Rectal smooth muscle tissue (tissue), 1 donor: ENCODE measurements around the gene TFDP2.

Experiments
- H3K27ac ChIP-seq: one replicate; pipeline ENCODE4 v1.7.0; 2013; ENCODE audit warnings: low read depth, low read length, inconsistent platforms
- H3K27me3 ChIP-seq: one replicate; pipeline ENCODE4 v1.7.0; 2013; ENCODE audit warnings: low read length; ENCODE audit not compliant: control insufficient read depth, insufficient read depth
- H3K36me3 ChIP-seq: one replicate; pipeline ENCODE4 v1.7.0; 2013; ENCODE audit warnings: low read length; ENCODE audit not compliant: control insufficient read depth, insufficient read depth
- H3K4me1 ChIP-seq: one replicate; pipeline ENCODE4 v1.7.0; 2013; ENCODE audit warnings: low read length; ENCODE audit not compliant: control insufficient read depth, insufficient read depth
- H3K4me3 ChIP-seq: one replicate; pipeline ENCODE4 v1.7.0; 2013; ENCODE audit warnings: low read length
- H3K9ac ChIP-seq: one replicate; pipeline ENCODE4 v1.7.0; 2013; ENCODE audit warnings: low read length

The TFDP2 gene

GRCh38 chr3:142053244-142053643 is 96.1 kb downstream of the TFDP2 start:
- no peak overlapping the region for H3K9ac ChIP-seq
- no peaks in the 10 kb centered on the region for H3K36me3 ChIP-seq
- H3K4me3 ChIP-seq, result no peak overlapping the region
- H3K27ac ChIP-seq, result no peak overlapping the region
- H3K27me3 ChIP-seq, result no peaks in the 10 kb centered on the region
- H3K4me1 ChIP-seq, result no peaks in the 10 kb centered on the region

- Histone ChIP-seq H3K27me3 (no peaks in the 10 kb centered on the region), H3K36me3 (no peaks in the 10 kb centered on the region), H3K9ac (no peak overlapping the region), H3K4me1 (no peaks in the 10 kb centered on the region), H3K4me3 (no peak overlapping the region), H3K27ac (no peak overlapping the region)
Observed at GRCh38 chr3:142051351-142051750, 98.0 kb downstream of the TFDP2 start.

- H3K4me3 ChIP-seq, result no peak overlapping the region
Observed at GRCh38 chr3:142047021-142047369, 102.3 kb downstream of the TFDP2 start.

GRCh38 chr3:142046320-142047020 is 102.9 kb downstream of the TFDP2 start:
- Histone ChIP-seq H3K27ac (no peak overlapping the region), H3K36me3 (no peaks in the 10 kb centered on the region), H3K27me3 (no peaks in the 10 kb centered on the region)

More at GRCh38 chr3:142047021-142047369, 102.3 kb downstream of the TFDP2 start:
- Histone ChIP-seq H3K27ac (no peak overlapping the region), H3K36me3 (no peaks in the 10 kb centered on the region), H3K27me3 (no peaks in the 10 kb centered on the region), H3K4me1 (no peaks in the 10 kb centered on the region), H3K9ac (no peak overlapping the region)

GRCh38 chr3:142040941-142041491 is 108.3 kb downstream of the TFDP2 start:
- no peak overlapping the region for H3K4me3 ChIP-seq
- no peak overlapping the region for H3K9ac ChIP-seq
- no peaks in the 10 kb centered on the region for H3K36me3 ChIP-seq
- no peaks in the 10 kb centered on the region for H3K27me3 ChIP-seq
- no peaks in the 10 kb centered on the region for H3K4me1 ChIP-seq
- H3K27ac ChIP-seq, result no peak overlapping the region

More at GRCh38 chr3:142046320-142047020, 102.9 kb downstream of the TFDP2 start:
- Histone ChIP-seq H3K9ac (no peak overlapping the region), H3K4me3 (no peak overlapping the region), H3K4me1 (no peaks in the 10 kb centered on the region)

GRCh38 chr3:142035308-142035922 is 113.9 kb downstream of the TFDP2 start:
- no peak overlapping the region for H3K27ac ChIP-seq
- H3K9ac ChIP-seq, result no peak overlapping the region
- H3K27me3 ChIP-seq, result no peaks in the 10 kb centered on the region
- H3K4me3 ChIP-seq, result no peak overlapping the region
- no peaks in the 10 kb centered on the region for H3K4me1 ChIP-seq
- no peaks in the 10 kb centered on the region for H3K36me3 ChIP-seq

GRCh38 chr3:142033292-142033691 is 116.1 kb downstream of the TFDP2 start:
- peaks cover 3% of the 10 kb centered on the region for H3K4me1 ChIP-seq
- no peaks in the 10 kb centered on the region for H3K27me3 ChIP-seq
- H3K27ac ChIP-seq, result no peak overlapping the region
- H3K9ac ChIP-seq, result no peak overlapping the region
- H3K36me3 ChIP-seq, result no peaks in the 10 kb centered on the region
- no peak overlapping the region for H3K4me3 ChIP-seq

GRCh38 chr3:142031575-142031974 is 117.8 kb downstream of the TFDP2 start:
- no peak overlapping the region for H3K9ac ChIP-seq
- H3K4me1 ChIP-seq, result peaks cover 3% of the 10 kb centered on the region
- no peak overlapping the region for H3K4me3 ChIP-seq
- no peak overlapping the region for H3K27ac ChIP-seq
- no peaks in the 10 kb centered on the region for H3K27me3 ChIP-seq
- no peaks in the 10 kb centered on the region for H3K36me3 ChIP-seq

GRCh38 chr3:142029791-142030190 is 119.6 kb downstream of the TFDP2 start:
- Histone ChIP-seq H3K4me1 (peaks cover 3% of the 10 kb centered on the region), H3K4me3 (no peak overlapping the region), H3K27me3 (no peaks in the 10 kb centered on the region), H3K36me3 (no peaks in the 10 kb centered on the region), H3K9ac (no peak overlapping the region), H3K27ac (peak overlapping the region; percentile 8)

- Histone ChIP-seq H3K4me1 (peaks cover 3% of the 10 kb centered on the region), H3K27ac (peak overlapping the region; percentile 8), H3K36me3 (no peaks in the 10 kb centered on the region), H3K9ac (no peak overlapping the region), H3K4me3 (no peak overlapping the region), H3K27me3 (no peaks in the 10 kb centered on the region)
Observed at GRCh38 chr3:142029052-142029642, 120.2 kb downstream of the TFDP2 start.

- Histone ChIP-seq H3K9ac (no peak overlapping the region), H3K4me3 (peak overlapping the region; percentile 63), H3K36me3 (no peaks in the 10 kb centered on the region), H3K4me1 (peaks cover 3% of the 10 kb centered on the region), H3K27me3 (no peaks in the 10 kb centered on the region), H3K27ac (no peak overlapping the region)
Observed at GRCh38 chr3:142028243-142028777, 121.0 kb downstream of the TFDP2 start.

- H3K4me3 ChIP-seq, result peak overlapping the region; percentile 63
Observed at GRCh38 chr3:142027735-142028134, 121.6 kb downstream of the TFDP2 start.

More at GRCh38 chr3:142027735-142028134, 121.6 kb downstream of the TFDP2 start:
- Histone ChIP-seq H3K27me3 (no peaks in the 10 kb centered on the region), H3K36me3 (no peaks in the 10 kb centered on the region), H3K27ac (no peak overlapping the region), H3K4me1 (peaks cover 3% of the 10 kb centered on the region), H3K9ac (no peak overlapping the region)
